Parathyroid adenoma (tissue), 2 donors: ENCODE data around the gene MAGEB5.

Source experiments
- H2AFZ ChIP-seq: fragments of 300-600 bp; sonication (generic); one replicate; pipeline ENCODE4 v1.7.0; 2017; ENCODE audit warnings: antibody characterized with exemption, mild to moderate bottlenecking
- H3K27ac ChIP-seq: fragments of 300-600 bp; sonication (generic); one replicate; pipeline ENCODE4 v1.7.0; 2017
- H3K27me3 ChIP-seq: fragments of 300-600 bp; sonication (generic); one replicate; pipeline ENCODE4 v1.7.0; 2017; ENCODE audit warnings: low read length; ENCODE audit not compliant: control insufficient read depth, insufficient read depth
- H3K36me3 ChIP-seq: fragments of 300-600 bp; sonication (generic); one replicate; pipeline ENCODE4 v1.7.0; 2017; ENCODE audit warnings: low read length; ENCODE audit not compliant: control insufficient read depth, insufficient read depth
- H3K4me1 ChIP-seq: fragments of 300-600 bp; sonication (generic); one replicate; pipeline ENCODE4 v1.7.0; 2017; ENCODE audit warnings: control low read depth
- H3K4me2 ChIP-seq: fragments of 300-600 bp; sonication (generic); one replicate; pipeline ENCODE4 v1.7.0; 2017; ENCODE audit warnings: low read length
- H3K4me3 ChIP-seq: fragments of 300-600 bp; sonication (generic); one replicate; pipeline ENCODE4 v1.7.0; 2017; ENCODE audit warnings: low read depth, low read length
- H3K79me2 ChIP-seq: fragments of 300-600 bp; sonication (generic); one replicate; pipeline ENCODE4 v1.7.0; 2017; ENCODE audit warnings: control low read depth
- H3K9ac ChIP-seq: fragments of 300-600 bp; sonication (generic); one replicate; pipeline ENCODE4 v1.7.0; 2017; ENCODE audit warnings: mild to moderate bottlenecking
- H3K9me3 ChIP-seq: fragments of 300-600 bp; sonication (generic); one replicate; pipeline ENCODE4 v1.7.0; 2017; ENCODE audit warnings: low read length; ENCODE audit not compliant: control insufficient read depth
- TF ChIP-seq, protein P1 (sequence below): fragments of 300-600 bp; sonication (generic); IDR thresholded peaks from one replicate; pipeline ENCODE4 v1.7.0; 2017; ENCODE audit warnings: antibody characterized with exemption, mild to moderate bottlenecking
- donor health status: primary hyperparathyroidism.

Gene MAGEB5

DNA sequence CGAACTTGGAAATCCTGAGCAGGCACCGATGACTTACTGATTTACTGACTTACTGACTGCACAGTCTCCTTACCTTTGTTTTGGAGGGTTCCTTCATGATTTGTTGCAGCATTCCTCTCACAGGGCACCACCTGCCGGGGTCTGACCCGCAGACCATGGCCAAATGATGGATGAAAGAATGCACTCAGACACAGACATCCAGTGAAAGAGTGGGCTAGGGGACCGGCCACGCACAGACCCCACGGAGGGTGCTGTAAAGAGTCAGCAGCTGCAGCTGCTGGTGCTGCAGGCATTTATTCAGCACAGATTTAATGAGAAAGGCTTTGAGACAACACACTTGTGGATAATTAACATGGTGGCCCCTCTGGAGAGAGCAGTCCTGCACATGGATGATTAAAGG, 3.4 kb downstream of the MAGEB5 start:
- no peak overlapping the region for H3K4me3 ChIP-seq
- H3K79me2 ChIP-seq: no peaks in the 10 kb centered on the region
- no peak overlapping the region for H2AFZ ChIP-seq
- no peak overlapping the region for H3K4me2 ChIP-seq
- no peaks in the 10 kb centered on the region for H3K4me1 ChIP-seq
- no peak overlapping the region for H3K27ac ChIP-seq
- TF ChIP-seq, protein P1, sequence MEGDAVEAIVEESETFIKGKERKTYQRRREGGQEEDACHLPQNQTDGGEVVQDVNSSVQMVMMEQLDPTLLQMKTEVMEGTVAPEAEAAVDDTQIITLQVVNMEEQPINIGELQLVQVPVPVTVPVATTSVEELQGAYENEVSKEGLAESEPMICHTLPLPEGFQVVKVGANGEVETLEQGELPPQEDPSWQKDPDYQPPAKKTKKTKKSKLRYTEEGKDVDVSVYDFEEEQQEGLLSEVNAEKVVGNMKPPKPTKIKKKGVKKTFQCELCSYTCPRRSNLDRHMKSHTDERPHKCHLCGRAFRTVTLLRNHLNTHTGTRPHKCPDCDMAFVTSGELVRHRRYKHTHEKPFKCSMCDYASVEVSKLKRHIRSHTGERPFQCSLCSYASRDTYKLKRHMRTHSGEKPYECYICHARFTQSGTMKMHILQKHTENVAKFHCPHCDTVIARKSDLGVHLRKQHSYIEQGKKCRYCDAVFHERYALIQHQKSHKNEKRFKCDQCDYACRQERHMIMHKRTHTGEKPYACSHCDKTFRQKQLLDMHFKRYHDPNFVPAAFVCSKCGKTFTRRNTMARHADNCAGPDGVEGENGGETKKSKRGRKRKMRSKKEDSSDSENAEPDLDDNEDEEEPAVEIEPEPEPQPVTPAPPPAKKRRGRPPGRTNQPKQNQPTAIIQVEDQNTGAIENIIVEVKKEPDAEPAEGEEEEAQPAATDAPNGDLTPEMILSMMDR: no peak
- no peaks in the 10 kb centered on the region for H3K36me3 ChIP-seq
- H3K9ac ChIP-seq: no peak overlapping the region
- no peaks in the 10 kb centered on the region for H3K27me3 ChIP-seq
- H3K9me3 ChIP-seq: no peaks in the 10 kb centered on the region

DNA sequence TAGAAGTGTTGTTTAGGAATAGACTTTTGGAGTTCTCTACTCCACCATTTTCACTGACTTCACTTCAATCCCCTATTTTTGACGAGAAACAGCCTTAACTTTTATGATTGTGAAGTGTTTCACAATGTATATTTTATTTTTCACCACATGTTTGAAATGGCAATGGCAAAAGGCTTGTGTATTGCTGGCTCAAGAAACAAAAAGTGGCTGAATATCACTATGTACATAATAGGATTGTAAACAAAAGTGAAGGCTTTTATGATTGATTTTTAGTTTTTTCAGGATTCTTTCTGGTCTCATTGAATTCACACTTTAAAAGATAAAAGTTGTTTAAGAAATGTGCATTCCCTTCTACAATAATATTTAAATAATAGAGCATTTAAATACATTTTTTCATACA, 18.2 kb downstream of the MAGEB5 start:
- Histone ChIP-seq H3K36me3 (no peaks in the 10 kb centered on the region), H3K27me3 (no peaks in the 10 kb centered on the region), H3K9ac (no peak overlapping the region), H2AFZ (no peak overlapping the region), H3K4me3 (no peak overlapping the region), H3K9me3 (no peaks in the 10 kb centered on the region), H3K79me2 (no peaks in the 10 kb centered on the region), H3K4me2 (no peak overlapping the region), H3K4me1 (no peaks in the 10 kb centered on the region), H3K27ac (no peak overlapping the region)
- TF ChIP-seq, protein P1: no peak

DNA sequence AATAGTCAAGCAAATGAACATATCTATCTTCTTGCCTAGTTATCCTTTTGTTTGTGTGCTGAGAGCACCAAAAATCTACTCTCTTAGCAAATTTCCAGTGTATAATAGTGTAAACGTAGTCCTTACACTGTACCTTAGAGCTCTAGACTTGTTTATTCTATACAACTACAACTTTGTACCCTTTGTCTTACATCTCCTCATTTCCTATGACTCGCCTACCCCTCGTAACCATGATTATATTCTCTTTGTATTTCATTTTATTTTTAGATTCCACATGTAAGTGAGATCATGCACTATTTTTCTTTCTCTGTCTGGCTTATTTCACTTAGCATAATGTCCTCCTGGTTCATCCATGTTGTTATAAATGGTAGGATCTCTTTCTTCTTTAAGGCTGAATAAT, 37.6 kb downstream of the MAGEB5 start:
- Histone ChIP-seq H3K4me3 (no peak overlapping the region), H3K27ac (no peak overlapping the region), H3K36me3 (no peaks in the 10 kb centered on the region), H3K9me3 (no peaks in the 10 kb centered on the region), H3K4me1 (no peaks in the 10 kb centered on the region), H3K9ac (no peak overlapping the region), H3K27me3 (no peaks in the 10 kb centered on the region), H3K79me2 (no peaks in the 10 kb centered on the region), H3K4me2 (no peak overlapping the region), H2AFZ (no peak overlapping the region)
- TF ChIP-seq, protein P1: no peak

GRCh38 chrX:26254436-26254835, 38.5 kb downstream of the MAGEB5 start:
- Histone ChIP-seq H3K9ac (no peak overlapping the region), H3K4me3 (no peak overlapping the region), H3K79me2 (no peaks in the 10 kb centered on the region), H3K27me3 (no peaks in the 10 kb centered on the region), H2AFZ (no peak overlapping the region), H3K27ac (no peak overlapping the region), H3K4me1 (no peaks in the 10 kb centered on the region), H3K36me3 (no peaks in the 10 kb centered on the region), H3K4me2 (no peak overlapping the region), H3K9me3 (no peaks in the 10 kb centered on the region)
- TF ChIP-seq, protein P1: no peak

DNA sequence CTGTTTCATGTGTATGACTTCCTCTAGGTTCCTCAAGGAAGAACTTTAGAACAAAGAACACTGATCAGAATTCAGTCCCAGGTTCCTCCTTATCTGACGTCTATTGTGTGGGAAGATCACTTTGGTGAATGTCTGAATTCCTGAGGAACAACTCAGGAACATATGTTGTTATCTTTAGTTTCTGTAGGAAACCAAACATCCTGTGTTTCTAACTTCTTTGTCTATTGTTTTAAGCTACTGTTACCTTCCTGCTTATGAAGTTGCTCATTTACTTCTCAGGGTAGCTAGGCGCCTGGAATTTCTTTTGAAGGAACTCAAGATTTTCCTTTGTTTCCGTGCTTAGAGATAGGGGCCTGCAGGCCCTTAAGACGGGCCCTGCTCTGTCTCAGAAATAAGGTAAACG, 46.2 kb downstream of the MAGEB5 start:
- H3K27me3 ChIP-seq: no peaks in the 10 kb centered on the region
- no peaks in the 10 kb centered on the region for H3K79me2 ChIP-seq
- H3K9me3 ChIP-seq: no peaks in the 10 kb centered on the region
- TF ChIP-seq, protein P1: no peak
- no peak overlapping the region for H2AFZ ChIP-seq
- no peaks in the 10 kb centered on the region for H3K4me1 ChIP-seq
- no peak overlapping the region for H3K4me2 ChIP-seq
- H3K27ac ChIP-seq: no peak overlapping the region
- no peak overlapping the region for H3K9ac ChIP-seq
- H3K36me3 ChIP-seq: no peaks in the 10 kb centered on the region
- H3K4me3 ChIP-seq: no peak overlapping the region
